Mucosa of stomach (tissue), 1 donor: ENCODE data around the gene RFX4.
"Not testable (repeated sequence)": the region's sequence is repeated elsewhere in the genome, so short reads cannot be mapped to it uniquely, and the experiment has no call there.

Experiments
- H3K27me3 ChIP-seq: one replicate; pipeline ENCODE4 v1.7.0; 2013; ENCODE audit warnings: mild to moderate bottlenecking, low read length; ENCODE audit not compliant: control insufficient read depth, insufficient read depth
- H3K36me3 ChIP-seq: one replicate; pipeline ENCODE4 v1.7.0; 2013; ENCODE audit warnings: low read length; ENCODE audit not compliant: control insufficient read depth, insufficient read depth
- H3K4me1 ChIP-seq: one replicate; pipeline ENCODE4 v1.7.0; 2013; ENCODE audit warnings: mild to moderate bottlenecking, low read length; ENCODE audit not compliant: control insufficient read depth, insufficient read depth
- H3K4me3 ChIP-seq: one replicate; pipeline ENCODE4 v1.7.0; 2013; ENCODE audit warnings: low read length
- H3K9ac ChIP-seq: one replicate; pipeline ENCODE4 v1.7.0; 2013; ENCODE audit warnings: mild to moderate bottlenecking, low read length, moderate library complexity
- H3K9me3 ChIP-seq: one replicate; pipeline ENCODE4 v1.7.0; 2013; ENCODE audit warnings: mild to moderate bottlenecking, low read length, moderate library complexity; ENCODE audit not compliant: control insufficient read depth
- donor health status: Pancreatic carcinoma.

The RFX4 gene

DNA sequence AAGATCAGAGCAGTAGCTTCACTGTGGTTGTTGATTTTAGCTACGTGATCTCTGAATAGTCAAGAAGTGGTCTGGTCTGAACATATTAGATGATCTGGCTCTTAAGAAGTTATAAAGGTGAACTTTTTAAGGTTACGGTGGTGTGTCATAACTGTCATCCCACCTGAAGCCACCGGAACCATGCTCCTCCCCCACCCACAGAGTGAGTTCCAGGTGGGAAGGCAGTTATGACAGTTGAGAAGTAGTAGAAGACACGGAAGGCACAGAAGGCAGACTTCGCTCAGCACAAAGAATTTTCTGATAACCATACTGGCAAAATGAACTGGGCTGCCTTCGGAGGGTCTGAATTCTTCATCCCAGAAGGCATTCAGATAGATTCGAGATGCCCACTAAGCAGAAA is 101.7 kb downstream of the RFX4 start:
- Histone ChIP-seq H3K9me3 (no peaks in the 10 kb centered on the region), H3K27me3 (no peaks in the 10 kb centered on the region), H3K4me3 (no peak overlapping the region), H3K4me1 (no peaks in the 10 kb centered on the region), H3K36me3 (no peaks in the 10 kb centered on the region), H3K9ac (no peak overlapping the region)

- Histone ChIP-seq H3K27me3 (no peaks in the 10 kb centered on the region), H3K9me3 (no peaks in the 10 kb centered on the region), H3K9ac (no peak overlapping the region), H3K4me3 (no peak overlapping the region), H3K4me1 (no peaks in the 10 kb centered on the region), H3K36me3 (no peaks in the 10 kb centered on the region)
Observed at GRCh38 chr12:106685381-106685780, 102.6 kb downstream of the RFX4 start.

DNA sequence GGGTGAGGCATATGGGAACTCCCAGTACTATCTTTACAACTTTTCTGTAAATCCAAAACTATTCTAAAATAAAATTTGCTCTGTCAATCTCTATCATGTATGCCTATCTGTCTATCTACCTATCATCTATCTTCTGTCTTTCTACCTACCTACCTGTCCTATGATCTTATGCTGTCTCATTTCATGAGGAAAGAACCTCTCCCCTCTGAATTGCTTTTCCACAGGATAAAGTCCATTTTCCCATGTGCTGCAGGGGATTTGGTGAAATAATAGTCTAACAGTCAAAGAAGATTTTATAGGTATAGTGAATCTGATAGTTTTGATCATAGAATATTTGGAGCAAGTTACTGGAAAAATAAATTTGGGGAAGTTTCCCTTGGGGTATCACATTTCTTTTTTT is 104.9 kb downstream of the RFX4 start:
- no peak overlapping the region for H3K4me3 ChIP-seq
- H3K4me1 ChIP-seq = no peaks in the 10 kb centered on the region
- no peaks in the 10 kb centered on the region for H3K9me3 ChIP-seq
- no peak overlapping the region for H3K9ac ChIP-seq
- H3K36me3 ChIP-seq = no peaks in the 10 kb centered on the region
- H3K27me3 ChIP-seq = no peaks in the 10 kb centered on the region

DNA sequence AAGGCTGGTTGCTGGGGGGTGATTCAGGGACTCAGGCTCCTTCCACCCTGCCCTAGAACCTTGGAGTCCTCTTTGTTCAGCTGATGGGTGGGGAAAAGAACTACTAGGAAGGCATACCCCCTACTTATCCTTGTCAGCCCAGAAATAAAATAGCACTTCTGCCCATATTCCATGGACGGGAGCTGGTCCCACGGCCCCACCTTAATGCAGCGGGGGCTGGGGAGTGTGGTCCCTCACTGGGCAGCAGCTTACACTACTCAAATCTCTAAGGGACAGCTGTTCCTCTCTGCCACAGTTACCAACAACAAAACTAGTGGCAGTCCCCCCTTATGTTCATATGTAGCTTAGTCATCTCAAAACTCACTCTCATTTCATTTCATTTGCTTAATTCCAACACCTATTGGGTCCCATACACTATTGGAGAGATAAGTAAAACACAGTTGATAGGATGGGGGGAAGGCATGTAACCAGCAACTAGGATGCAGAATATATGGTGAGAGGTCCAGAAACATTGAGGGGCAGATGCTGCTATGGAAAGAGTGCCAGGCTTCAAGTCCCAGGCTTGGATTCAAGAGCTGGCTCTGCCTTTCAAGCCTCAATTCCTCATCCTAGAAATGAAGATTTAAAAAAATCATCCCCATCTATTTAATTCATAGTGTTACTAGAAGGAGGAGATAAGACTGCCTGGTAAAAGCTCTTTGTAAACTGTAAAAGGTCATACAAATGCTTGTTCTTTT is 107.9 kb downstream of the RFX4 start:
- Histone ChIP-seq H3K27me3 (no peaks in the 10 kb centered on the region), H3K9me3 (no peaks in the 10 kb centered on the region), H3K4me1 (no peaks in the 10 kb centered on the region), H3K36me3 (no peaks in the 10 kb centered on the region), H3K9ac (no peak overlapping the region), H3K4me3 (no peak overlapping the region)

- not testable (repeated sequence) for H3K9me3 ChIP-seq, H3K4me3 ChIP-seq, H3K36me3 ChIP-seq, H3K9ac ChIP-seq, H3K27me3 ChIP-seq, H3K4me1 ChIP-seq
Observed at GRCh38 chr12:106692033-106692432, 109.2 kb downstream of the RFX4 start.

DNA sequence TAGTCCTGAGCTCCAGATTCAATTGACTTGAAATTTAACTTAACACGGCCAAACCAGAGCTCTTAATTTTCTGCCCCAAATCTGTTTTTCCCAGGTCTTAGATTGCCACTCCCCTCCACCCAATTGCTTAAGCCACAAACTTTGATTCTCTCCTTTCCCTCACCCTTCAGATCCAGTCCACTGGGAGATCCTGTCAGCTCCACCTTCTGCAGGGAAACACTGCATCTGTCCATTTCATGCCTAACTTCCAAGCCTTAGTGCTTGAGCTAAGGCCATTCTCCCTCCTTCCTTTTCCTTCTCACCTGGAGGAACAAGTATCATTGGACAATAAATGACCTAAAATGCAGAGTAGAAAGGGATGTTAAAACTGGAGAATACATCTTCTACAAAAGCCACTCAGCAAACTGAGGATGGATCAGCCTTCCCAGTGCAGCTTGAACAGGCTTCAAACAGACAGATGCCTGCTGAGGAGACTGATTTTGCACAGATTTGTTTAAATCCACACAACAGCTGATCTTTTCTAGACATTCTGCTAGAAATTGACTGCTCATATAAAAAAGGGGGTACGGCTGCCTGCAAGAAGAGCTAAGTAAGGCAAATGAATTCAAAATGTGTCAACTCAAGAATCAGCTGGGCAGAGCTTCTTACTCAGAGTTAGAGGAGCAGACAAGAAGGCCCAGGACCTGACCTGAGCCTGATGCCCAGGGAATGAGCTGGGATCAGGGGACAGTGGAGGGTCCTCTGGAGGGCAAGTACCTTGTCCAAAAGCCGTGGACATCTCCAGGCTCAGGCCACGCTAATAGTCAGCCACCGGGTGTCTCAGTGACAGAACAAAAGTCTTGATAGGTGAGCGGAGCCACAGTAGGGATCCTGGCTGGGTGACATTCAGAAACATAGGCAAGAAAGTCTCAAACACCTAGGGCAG is 110.4 kb downstream of the RFX4 start:
- Histone ChIP-seq H3K9ac (no peak overlapping the region), H3K9me3 (no peaks in the 10 kb centered on the region), H3K4me3 (no peak overlapping the region), H3K36me3 (no peaks in the 10 kb centered on the region), H3K4me1 (no peaks in the 10 kb centered on the region), H3K27me3 (no peaks in the 10 kb centered on the region)

DNA sequence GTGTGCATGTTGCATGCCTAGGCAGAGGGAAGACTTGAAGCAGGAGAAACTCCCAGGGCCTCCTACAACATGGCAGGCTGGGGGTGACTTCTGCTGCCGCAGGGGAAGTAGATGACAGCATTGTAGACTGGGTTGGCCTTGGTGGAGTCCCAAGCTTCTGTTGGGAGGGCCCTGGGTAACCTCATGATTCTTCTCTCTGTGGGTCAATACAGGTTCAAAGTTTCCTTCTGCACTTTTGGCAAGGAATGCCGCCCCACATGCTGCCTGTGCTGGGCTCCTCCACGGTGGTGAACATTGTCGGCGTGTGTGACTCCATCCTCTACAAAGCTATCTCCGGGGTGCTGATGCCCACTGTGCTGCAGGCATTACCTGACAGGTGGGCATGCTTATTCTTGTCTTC is 113.3 kb downstream of the RFX4 start:
- H3K27me3 ChIP-seq = no peaks in the 10 kb centered on the region
- H3K4me1 ChIP-seq = no peaks in the 10 kb centered on the region
- no peaks in the 10 kb centered on the region for H3K9me3 ChIP-seq
- no peak overlapping the region for H3K9ac ChIP-seq
- H3K36me3 ChIP-seq = no peaks in the 10 kb centered on the region
- no peak overlapping the region for H3K4me3 ChIP-seq

DNA sequence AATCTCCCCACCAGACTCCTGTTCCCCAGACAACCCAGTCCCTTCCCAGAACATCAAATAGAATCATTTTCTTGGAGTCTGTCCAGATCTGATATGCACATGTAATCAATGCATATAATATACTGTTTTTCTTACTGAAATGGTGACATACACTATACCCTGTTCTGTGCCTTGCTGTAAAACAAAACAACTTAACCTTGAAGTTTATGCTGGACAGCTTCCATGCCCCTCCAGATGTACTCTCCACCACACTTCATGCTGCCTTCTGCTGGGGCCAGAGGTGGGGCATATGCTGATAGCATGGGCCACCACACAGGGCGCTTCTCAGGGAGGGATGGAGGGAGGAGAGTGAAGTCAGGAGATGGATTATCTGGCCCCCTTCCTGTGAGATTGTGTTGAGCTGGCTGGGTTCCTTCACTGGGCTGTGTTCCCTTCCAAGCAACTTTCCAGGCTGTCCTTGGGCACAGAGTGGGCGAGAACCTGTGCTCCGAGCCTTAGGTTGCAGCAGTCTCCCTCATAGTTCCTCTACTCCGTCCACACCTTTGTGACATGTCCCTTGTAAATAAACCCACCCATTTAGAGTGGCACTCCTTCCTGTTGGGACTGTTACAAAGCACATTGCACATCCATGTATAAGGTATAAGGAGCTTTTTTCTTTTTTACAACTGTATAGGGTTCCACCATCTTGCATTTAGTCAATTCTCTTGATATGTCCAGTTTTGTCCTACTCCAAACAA is 114.0 kb downstream of the RFX4 start:
- no peaks in the 10 kb centered on the region for H3K9me3 ChIP-seq
- H3K36me3 ChIP-seq = no peaks in the 10 kb centered on the region
- no peak overlapping the region for H3K4me3 ChIP-seq
- H3K4me1 ChIP-seq = no peaks in the 10 kb centered on the region
- no peak overlapping the region for H3K9ac ChIP-seq
- H3K27me3 ChIP-seq = no peaks in the 10 kb centered on the region

GRCh38 chr12:106704081-106704480 is 121.3 kb downstream of the RFX4 start:
- H3K36me3 ChIP-seq = no peaks in the 10 kb centered on the region
- H3K9ac ChIP-seq = no peak overlapping the region
- no peak overlapping the region for H3K4me3 ChIP-seq
- H3K4me1 ChIP-seq = no peaks in the 10 kb centered on the region
- no peaks in the 10 kb centered on the region for H3K9me3 ChIP-seq
- no peaks in the 10 kb centered on the region for H3K27me3 ChIP-seq

- Histone ChIP-seq H3K36me3 (no peaks in the 10 kb centered on the region), H3K27me3 (no peaks in the 10 kb centered on the region), H3K9me3 (no peaks in the 10 kb centered on the region), H3K4me3 (no peak overlapping the region), H3K9ac (no peak overlapping the region), H3K4me1 (no peaks in the 10 kb centered on the region)
Observed at GRCh38 chr12:106705971-106706370, 123.2 kb downstream of the RFX4 start.

DNA sequence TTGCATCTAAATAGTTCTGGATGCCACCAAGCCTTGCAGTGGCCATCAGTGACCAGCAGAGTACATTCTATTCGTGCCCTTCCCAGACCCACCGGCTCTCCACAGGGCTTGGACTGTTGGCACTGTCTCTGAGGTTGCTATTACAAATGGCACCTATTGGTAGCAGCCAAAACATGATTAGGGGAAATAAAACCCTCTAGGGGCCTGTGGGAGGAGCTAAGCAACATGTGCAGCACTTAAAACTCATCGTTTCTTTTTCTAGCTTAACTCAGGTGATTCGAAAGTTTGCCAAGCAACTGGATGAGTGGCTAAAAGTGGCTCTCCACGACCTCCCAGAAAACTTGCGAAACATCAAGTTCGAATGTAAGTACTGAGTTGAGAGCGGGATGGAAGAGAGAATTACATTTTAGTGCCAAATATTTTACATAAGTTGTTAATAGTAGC is 126.3 kb downstream of the RFX4 start:
- Histone ChIP-seq H3K9me3 (no peaks in the 10 kb centered on the region), H3K27me3 (no peaks in the 10 kb centered on the region), H3K4me3 (no peak overlapping the region), H3K9ac (no peak overlapping the region), H3K4me1 (peaks cover 8% of the 10 kb centered on the region), H3K36me3 (no peaks in the 10 kb centered on the region)
